ENCODE measurements around the gene JUND. TPM values are rescaled to one million over a fixed set of nuclear protein-coding genes. Genes with fewer than 3 reads are reported as not detected.

JUND gene
- total and polyA plus RNA-seq, 2 experiments from 2014 or later = 40.0 to 181 TPM

GRCh38 chr19:18273561-18274218, 7.7 kb downstream of the JUND start (continued):
- no peak for TF ChIP-seq NANOG (IDR thresholded peaks at IDR 0.05; ENCODE audit: borderline replicate concordance)

- Mint-ChIP-seq H3K27ac (no peak overlapping the region), H3K4me1 (peaks cover 5% of the 10 kb centered on the region; the same call in 2 of the 3 replicates), H3K4me3 (no peak overlapping the region), H3K36me3 (ENCODE audit: low read depth) (peaks cover under 1% of the 10 kb centered on the region; the same call in 1 of the 3 replicates), H3K27me3 (ENCODE audit: insufficient read depth, low read depth, poor library complexity) (peaks cover 9% of the 10 kb centered on the region), H3K9me3 (no peaks in the 10 kb centered on the region)
- Histone ChIP-seq H3F3A (replicated peaks; ENCODE audit: low read depth) (peaks cover 9% of the 10 kb centered on the region; the same call in 1 of the 2 replicates), H4K20me1 (replicated peaks; ENCODE audit: insufficient read depth) (no peaks in the 10 kb centered on the region), H3K4me1 (ENCODE audit: insufficient read depth) (peaks cover 3% of the 10 kb centered on the region; the same call in 1 of the 2 replicates), H2AFZ (no peak overlapping the region), H3K79me2 (replicated peaks; ENCODE audit: insufficient read depth) (peaks cover 3% of the 10 kb centered on the region; the same call in 1 of the 2 replicates), H3K27me3 (ENCODE audit: insufficient read depth) (no peaks in the 10 kb centered on the region), H3K4me3 (no peak overlapping the region), H3K4me2 (no peak overlapping the region), H3K9me2 (ENCODE audit: insufficient read depth) (no peaks in the 10 kb centered on the region; the same call in 1 of the 2 replicates), H3K27ac (ENCODE audit: low read depth) (no peak overlapping the region), H3K36me3 (ENCODE audit: insufficient read depth) (no peaks in the 10 kb centered on the region)
- DNase-seq (ENCODE audit: low spot score) (no peak), ATAC-seq (no peak)
- TF ChIP-seq NANOG (IDR thresholded peaks at IDR 0.05; ENCODE audit: borderline replicate concordance) (no peak), ZNF114 (CRISPR knock-in tag; IDR thresholded peaks at IDR 0.05) (no peak), REST (IDR thresholded peaks at IDR 0.05; ENCODE audit: unreplicated experiment) (no peak), ZNF462 (CRISPR knock-in tag; IDR thresholded peaks at IDR 0.05) (no peak), CREB1 (CRISPR knock-in tag; IDR thresholded peaks at IDR 0.05; ENCODE audit: low read depth) (no peak), ETS1 (IDR thresholded peaks at IDR 0.05) (no peak), ZNF331 (CRISPR knock-in tag; IDR thresholded peaks at IDR 0.05; ENCODE audit: low read depth) (no peak), STAT1 (IDR thresholded peaks at IDR 0.05; ENCODE audit: unreplicated experiment) (no peak), EZH2phosphoT487 (IDR thresholded peaks at IDR 0.05; ENCODE audit: unreplicated experiment) (no peak), EZH2 (IDR thresholded peaks at IDR 0.05; ENCODE audit: low read depth, unreplicated experiment) (no peak), POLR2AphosphoS5 (IDR thresholded peaks at IDR 0.05; ENCODE audit: low read depth) (no peak)
- TF ChIP-seq, protein P1, sequence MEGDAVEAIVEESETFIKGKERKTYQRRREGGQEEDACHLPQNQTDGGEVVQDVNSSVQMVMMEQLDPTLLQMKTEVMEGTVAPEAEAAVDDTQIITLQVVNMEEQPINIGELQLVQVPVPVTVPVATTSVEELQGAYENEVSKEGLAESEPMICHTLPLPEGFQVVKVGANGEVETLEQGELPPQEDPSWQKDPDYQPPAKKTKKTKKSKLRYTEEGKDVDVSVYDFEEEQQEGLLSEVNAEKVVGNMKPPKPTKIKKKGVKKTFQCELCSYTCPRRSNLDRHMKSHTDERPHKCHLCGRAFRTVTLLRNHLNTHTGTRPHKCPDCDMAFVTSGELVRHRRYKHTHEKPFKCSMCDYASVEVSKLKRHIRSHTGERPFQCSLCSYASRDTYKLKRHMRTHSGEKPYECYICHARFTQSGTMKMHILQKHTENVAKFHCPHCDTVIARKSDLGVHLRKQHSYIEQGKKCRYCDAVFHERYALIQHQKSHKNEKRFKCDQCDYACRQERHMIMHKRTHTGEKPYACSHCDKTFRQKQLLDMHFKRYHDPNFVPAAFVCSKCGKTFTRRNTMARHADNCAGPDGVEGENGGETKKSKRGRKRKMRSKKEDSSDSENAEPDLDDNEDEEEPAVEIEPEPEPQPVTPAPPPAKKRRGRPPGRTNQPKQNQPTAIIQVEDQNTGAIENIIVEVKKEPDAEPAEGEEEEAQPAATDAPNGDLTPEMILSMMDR (conservative IDR thresholded peaks at IDR 0.05; ENCODE audit: low read depth in 2 of 2) = no peak
Observed at GRCh38 chr19:18271433-18271841, 10.0 kb downstream of the JUND start.
